ENCODE data around the gene ADAMTS6.
A peak's percentile ranks its signal among the peaks of the same experiment; 100 is the strongest.
"Not testable (repeated sequence)": the region's sequence is repeated elsewhere in the genome, so short reads cannot be mapped to it uniquely, and the experiment has no call there.

DNA sequence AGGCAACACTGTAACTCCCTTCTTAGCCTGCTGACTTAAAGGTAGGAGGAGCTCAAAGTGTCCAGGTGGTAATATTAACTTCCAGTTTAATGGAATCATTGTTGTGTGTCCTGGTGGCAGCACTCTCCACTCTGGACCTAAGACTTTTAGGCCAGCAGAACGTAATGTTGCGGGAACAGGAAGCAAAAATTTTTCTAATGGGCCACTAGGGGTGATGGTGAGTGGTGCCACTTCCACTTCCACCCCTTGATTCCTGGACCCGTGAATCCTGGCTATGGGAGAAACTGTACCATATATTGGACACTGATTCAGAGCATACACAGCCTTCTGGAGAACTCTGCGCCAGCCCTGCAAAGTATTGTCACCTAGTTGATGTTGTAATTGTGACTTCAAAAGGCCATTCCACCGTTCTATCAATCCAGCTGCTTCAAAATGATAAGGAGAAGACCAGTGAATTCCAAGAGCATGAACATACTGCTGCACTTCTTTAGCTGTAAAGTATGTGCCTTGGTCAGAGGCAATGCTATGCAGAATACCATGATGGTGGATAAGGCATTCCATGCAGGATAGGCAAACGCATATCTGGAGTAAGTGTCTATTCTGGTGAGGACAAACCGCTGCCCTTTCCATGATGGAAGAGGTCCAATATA is 6.4 kb upstream of the ADAMTS6 start:
- not testable (repeated sequence) for TF ChIP-seq ZFP69B (tag by site-specific recombination; IDR thresholded peaks at IDR 0.05); PRDM10 (tag by site-specific recombination; IDR thresholded peaks at IDR 0.05); ZNF639 (tag by site-specific recombination; IDR thresholded peaks at IDR 0.05); ZNF169 (tag by site-specific recombination; IDR thresholded peaks at IDR 0.05); SP2 (tag by site-specific recombination; IDR thresholded peaks at IDR 0.05); ZNF747 (tag by site-specific recombination; IDR thresholded peaks at IDR 0.05); BCL11A (tag by site-specific recombination; IDR thresholded peaks at IDR 0.05; ENCODE audit: low read depth); ZNF692 (tag by site-specific recombination; IDR thresholded peaks at IDR 0.05); PRDM1 (tag by site-specific recombination; IDR thresholded peaks at IDR 0.05); ZNF560 (tag by site-specific recombination; IDR thresholded peaks at IDR 0.05; ENCODE audit: borderline replicate concordance)
- TF ChIP-seq, protein P1, sequence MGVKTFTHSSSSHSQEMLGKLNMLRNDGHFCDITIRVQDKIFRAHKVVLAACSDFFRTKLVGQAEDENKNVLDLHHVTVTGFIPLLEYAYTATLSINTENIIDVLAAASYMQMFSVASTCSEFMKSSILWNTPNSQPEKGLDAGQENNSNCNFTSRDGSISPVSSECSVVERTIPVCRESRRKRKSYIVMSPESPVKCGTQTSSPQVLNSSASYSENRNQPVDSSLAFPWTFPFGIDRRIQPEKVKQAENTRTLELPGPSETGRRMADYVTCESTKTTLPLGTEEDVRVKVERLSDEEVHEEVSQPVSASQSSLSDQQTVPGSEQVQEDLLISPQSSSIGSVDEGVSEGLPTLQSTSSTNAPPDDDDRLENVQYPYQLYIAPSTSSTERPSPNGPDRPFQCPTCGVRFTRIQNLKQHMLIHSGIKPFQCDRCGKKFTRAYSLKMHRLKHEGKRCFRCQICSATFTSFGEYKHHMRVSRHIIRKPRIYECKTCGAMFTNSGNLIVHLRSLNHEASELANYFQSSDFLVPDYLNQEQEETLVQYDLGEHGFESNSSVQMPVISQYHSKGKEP (tag by site-specific recombination; IDR thresholded peaks at IDR 0.05) = not testable (repeated sequence)
- TF ChIP-seq, protein P2, sequence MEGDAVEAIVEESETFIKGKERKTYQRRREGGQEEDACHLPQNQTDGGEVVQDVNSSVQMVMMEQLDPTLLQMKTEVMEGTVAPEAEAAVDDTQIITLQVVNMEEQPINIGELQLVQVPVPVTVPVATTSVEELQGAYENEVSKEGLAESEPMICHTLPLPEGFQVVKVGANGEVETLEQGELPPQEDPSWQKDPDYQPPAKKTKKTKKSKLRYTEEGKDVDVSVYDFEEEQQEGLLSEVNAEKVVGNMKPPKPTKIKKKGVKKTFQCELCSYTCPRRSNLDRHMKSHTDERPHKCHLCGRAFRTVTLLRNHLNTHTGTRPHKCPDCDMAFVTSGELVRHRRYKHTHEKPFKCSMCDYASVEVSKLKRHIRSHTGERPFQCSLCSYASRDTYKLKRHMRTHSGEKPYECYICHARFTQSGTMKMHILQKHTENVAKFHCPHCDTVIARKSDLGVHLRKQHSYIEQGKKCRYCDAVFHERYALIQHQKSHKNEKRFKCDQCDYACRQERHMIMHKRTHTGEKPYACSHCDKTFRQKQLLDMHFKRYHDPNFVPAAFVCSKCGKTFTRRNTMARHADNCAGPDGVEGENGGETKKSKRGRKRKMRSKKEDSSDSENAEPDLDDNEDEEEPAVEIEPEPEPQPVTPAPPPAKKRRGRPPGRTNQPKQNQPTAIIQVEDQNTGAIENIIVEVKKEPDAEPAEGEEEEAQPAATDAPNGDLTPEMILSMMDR (tag by site-specific recombination; IDR thresholded peaks at IDR 0.05) = not testable (repeated sequence)
- peak; percentile 29; the same call in 1 of the 2 replicates for TF ChIP-seq ZNF549 (tag by site-specific recombination; IDR thresholded peaks at IDR 0.05)

All from HEK293 (cell line).